ENCODE measurements around the gene LBR.

GRCh38 chr1:225449261-225449660 lies 21.4 kb upstream of the LBR start:
- TF ChIP-seq POLR2AphosphoS5 (IDR thresholded peaks at IDR 0.05; ENCODE audit: low read depth) (no peak), CTCF (conservative IDR thresholded peaks at IDR 0.05; ENCODE audit: low read depth in 2 of 2) (no peak), EZH2 (IDR thresholded peaks at IDR 0.05; ENCODE audit: low read depth, unreplicated experiment) (no peak), REST (IDR thresholded peaks at IDR 0.05; ENCODE audit: unreplicated experiment) (no peak), EZH2phosphoT487 (IDR thresholded peaks at IDR 0.05; ENCODE audit: unreplicated experiment) (no peak), ZNF331 (CRISPR knock-in tag; IDR thresholded peaks at IDR 0.05; ENCODE audit: low read depth) (no peak)

All from GM23338 (cell line).